ENCODE measurements around the gene SRGAP1. TPM values are rescaled to one million over a fixed set of nuclear protein-coding genes. Genes with fewer than 3 reads are reported as not detected.

Gene SRGAP1
- polyA plus RNA-seq, 1 donor from 2014 or later = 4.8 TPM

DNA sequence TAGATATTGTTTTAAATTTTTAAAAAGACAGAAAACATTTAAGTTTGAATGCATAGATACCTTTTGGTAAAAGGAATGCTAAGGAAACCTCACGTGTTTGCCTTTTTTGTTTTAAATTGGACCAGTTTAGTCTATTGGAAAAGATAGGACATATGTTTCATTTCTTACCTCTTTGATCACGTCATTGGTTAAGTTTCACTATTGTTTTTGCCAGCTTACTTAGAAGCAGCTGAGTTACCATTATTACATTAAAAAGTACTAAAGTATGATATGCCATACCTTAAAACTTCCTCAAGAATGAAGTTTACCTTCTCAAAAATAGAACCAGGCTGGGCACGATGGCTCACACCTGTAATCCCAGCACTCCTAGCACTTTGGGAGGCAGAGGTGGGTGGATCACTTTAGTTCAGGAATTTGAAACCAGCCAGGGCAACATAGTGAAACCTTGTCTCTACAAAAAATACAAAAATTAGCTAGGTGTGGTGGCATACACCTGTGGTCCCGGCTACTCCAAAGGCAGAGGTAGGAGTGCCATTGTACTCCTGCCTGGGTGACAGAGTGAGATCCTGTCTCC is 54.4 kb downstream of the SRGAP1 start:
- TF ChIP-seq MXI1 (conservative IDR thresholded peaks at IDR 0.05; ENCODE audit: poor library complexity, severe bottlenecking) (no peak), SMC3 (conservative IDR thresholded peaks at IDR 0.05; ENCODE audit: poor library complexity) (no peak), POLR2AphosphoS5 (IDR thresholded peaks at IDR 0.05) (no peak), RAD21 (conservative IDR thresholded peaks at IDR 0.05) (no peak), EZH2 (IDR thresholded peaks at IDR 0.05; ENCODE audit: borderline replicate concordance, insufficient read depth, low read length, poor library complexity, severe bottlenecking) (no peak), TAF1 (IDR thresholded peaks at IDR 0.05; ENCODE audit: low read depth) (no peak), EP300 (conservative IDR thresholded peaks at IDR 0.05; ENCODE audit: poor library complexity, severe bottlenecking) (no peak), CTCF (IDR thresholded peaks at IDR 0.05; ENCODE audit: poor library complexity, severe bottlenecking) (no peak)
- TF ChIP-seq, protein P1, sequence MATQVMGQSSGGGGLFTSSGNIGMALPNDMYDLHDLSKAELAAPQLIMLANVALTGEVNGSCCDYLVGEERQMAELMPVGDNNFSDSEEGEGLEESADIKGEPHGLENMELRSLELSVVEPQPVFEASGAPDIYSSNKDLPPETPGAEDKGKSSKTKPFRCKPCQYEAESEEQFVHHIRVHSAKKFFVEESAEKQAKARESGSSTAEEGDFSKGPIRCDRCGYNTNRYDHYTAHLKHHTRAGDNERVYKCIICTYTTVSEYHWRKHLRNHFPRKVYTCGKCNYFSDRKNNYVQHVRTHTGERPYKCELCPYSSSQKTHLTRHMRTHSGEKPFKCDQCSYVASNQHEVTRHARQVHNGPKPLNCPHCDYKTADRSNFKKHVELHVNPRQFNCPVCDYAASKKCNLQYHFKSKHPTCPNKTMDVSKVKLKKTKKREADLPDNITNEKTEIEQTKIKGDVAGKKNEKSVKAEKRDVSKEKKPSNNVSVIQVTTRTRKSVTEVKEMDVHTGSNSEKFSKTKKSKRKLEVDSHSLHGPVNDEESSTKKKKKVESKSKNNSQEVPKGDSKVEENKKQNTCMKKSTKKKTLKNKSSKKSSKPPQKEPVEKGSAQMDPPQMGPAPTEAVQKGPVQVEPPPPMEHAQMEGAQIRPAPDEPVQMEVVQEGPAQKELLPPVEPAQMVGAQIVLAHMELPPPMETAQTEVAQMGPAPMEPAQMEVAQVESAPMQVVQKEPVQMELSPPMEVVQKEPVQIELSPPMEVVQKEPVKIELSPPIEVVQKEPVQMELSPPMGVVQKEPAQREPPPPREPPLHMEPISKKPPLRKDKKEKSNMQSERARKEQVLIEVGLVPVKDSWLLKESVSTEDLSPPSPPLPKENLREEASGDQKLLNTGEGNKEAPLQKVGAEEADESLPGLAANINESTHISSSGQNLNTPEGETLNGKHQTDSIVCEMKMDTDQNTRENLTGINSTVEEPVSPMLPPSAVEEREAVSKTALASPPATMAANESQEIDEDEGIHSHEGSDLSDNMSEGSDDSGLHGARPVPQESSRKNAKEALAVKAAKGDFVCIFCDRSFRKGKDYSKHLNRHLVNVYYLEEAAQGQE (IDR thresholded peaks at IDR 0.05; ENCODE audit: borderline replicate concordance) = no peak
- H3K79me2 ChIP-seq (replicated peaks; ENCODE audit: insufficient read depth, low read length) = peaks cover 4% of the 10 kb centered on the region
- no peak overlapping the region for H3K4me2 ChIP-seq (ENCODE audit: low read length)
- no peaks in the 10 kb centered on the region for H3K27me3 ChIP-seq (ENCODE audit: insufficient read depth, low read depth, low read length)
- no peaks in the 10 kb centered on the region for H3F3A ChIP-seq (ENCODE audit: insufficient read depth, low read length, poor library complexity, severe bottlenecking)
- H3K9me2 ChIP-seq (ENCODE audit: insufficient read depth, low read length) = no peaks in the 10 kb centered on the region
- no peaks in the 10 kb centered on the region for H3K9me3 ChIP-seq (ENCODE audit: low read length)
- H3K4me3 ChIP-seq (ENCODE audit: low read length) = no peak overlapping the region
- H3K9ac ChIP-seq (ENCODE audit: low read length) = no peak overlapping the region
- no peak overlapping the region for H3K27ac ChIP-seq (ENCODE audit: low read length)
- no peaks in the 10 kb centered on the region for H4K20me1 ChIP-seq (ENCODE audit: insufficient read depth)
- no peak overlapping the region for H2AFZ ChIP-seq (ENCODE audit: low read depth, low read length)
- H3K36me3 ChIP-seq (ENCODE audit: insufficient read depth, low read length) = no peaks in the 10 kb centered on the region

- H2AFZ ChIP-seq (ENCODE audit: low read depth, low read length) = no peak overlapping the region
- H3K9me3 ChIP-seq (ENCODE audit: low read length) = no peaks in the 10 kb centered on the region
- no peak overlapping the region for H3K27ac ChIP-seq (ENCODE audit: low read length)
- no peaks in the 10 kb centered on the region for H3K27me3 ChIP-seq (ENCODE audit: insufficient read depth, low read depth, low read length)
- H3K36me3 ChIP-seq (ENCODE audit: insufficient read depth, low read length) = no peaks in the 10 kb centered on the region
- H3K9ac ChIP-seq (ENCODE audit: low read length) = no peak overlapping the region
- no peak overlapping the region for H3K4me2 ChIP-seq (ENCODE audit: low read length)
- H3K79me2 ChIP-seq (replicated peaks; ENCODE audit: insufficient read depth, low read length) = peaks cover 4% of the 10 kb centered on the region
- no peaks in the 10 kb centered on the region for H3F3A ChIP-seq (ENCODE audit: insufficient read depth, low read length, poor library complexity, severe bottlenecking)
- no peak overlapping the region for H3K4me3 ChIP-seq (ENCODE audit: low read length)
- no peaks in the 10 kb centered on the region for H3K9me2 ChIP-seq (ENCODE audit: insufficient read depth, low read length)
- H4K20me1 ChIP-seq (ENCODE audit: insufficient read depth) = no peaks in the 10 kb centered on the region
- TF ChIP-seq, protein P1 (IDR thresholded peaks at IDR 0.05; ENCODE audit: borderline replicate concordance) = no peak
- TF ChIP-seq RAD21 (conservative IDR thresholded peaks at IDR 0.05) (no peak), EZH2 (IDR thresholded peaks at IDR 0.05; ENCODE audit: borderline replicate concordance, insufficient read depth, low read length, poor library complexity, severe bottlenecking) (no peak), EP300 (conservative IDR thresholded peaks at IDR 0.05; ENCODE audit: poor library complexity, severe bottlenecking) (no peak), SMC3 (conservative IDR thresholded peaks at IDR 0.05; ENCODE audit: poor library complexity) (no peak), POLR2AphosphoS5 (IDR thresholded peaks at IDR 0.05) (no peak)
Measured at GRCh38 chr12:63899396-63899795, 54.9 kb downstream of the SRGAP1 start.

Measured in neural cell (in vitro differentiated cells).